Lower lobe of right lung (tissue), 2 donors: ENCODE results near the gene FAM163A. TPM values are rescaled to one million over a fixed set of nuclear protein-coding genes. Genes with fewer than 3 reads are reported as not detected.

ENCODE experiments used
- ATAC-seq, 2 donors: fragments of 200-7000 bp; cut with Tn5 transposase; one replicate each; pipeline ENCODE4 v1.9.1; 2020 to 2022; ENCODE audit warnings: mild to moderate bottlenecking in 2 of 2, moderate library complexity in 2 of 2
- DNase-seq: peaks from one replicate; pipeline ENCODE4 v3.0.0-alpha.2; 2020
- H3K27ac ChIP-seq: fragments of 200-600 bp; one replicate; pipeline ENCODE4 v1.8.0; 2022
- H3K27me3 ChIP-seq: fragments of 200-600 bp; one replicate; pipeline ENCODE4 v1.8.0; 2022; ENCODE audit warnings: low read depth
- H3K36me3 ChIP-seq: fragments of 200-600 bp; one replicate; pipeline ENCODE4 v1.8.0; 2022; ENCODE audit warnings: mild to moderate bottlenecking
- H3K4me1 ChIP-seq: fragments of 200-600 bp; one replicate; pipeline ENCODE4 v1.8.0; 2022
- H3K4me3 ChIP-seq: fragments of 200-600 bp; one replicate; pipeline ENCODE4 v1.8.0; 2022; ENCODE audit warnings: mild to moderate bottlenecking
- H3K9me3 ChIP-seq: fragments of 200-600 bp; one replicate; pipeline ENCODE4 v1.8.0; 2022
- CTCF ChIP-seq: fragments of 200-600 bp; IDR thresholded peaks from one replicate; pipeline ENCODE4 v1.8.0; 2022; ENCODE audit warnings: antibody characterized with exemption, mild to moderate bottlenecking
- intact Hi-C: fragments of 100-400 bp; cut with DNase I; formaldehyde crosslinking; loops from one replicate; pipeline ENCODE4 v1.11.0; 2022
- total RNA-seq: library from RNA; stranded (reverse); fragmentation: NEBNext Ultra II Directional; extraction: Animal tissue kit (Norgen Biotek cat#: 25700); gene quantifications from one replicate; pipeline ENCODE4 v1.2.1, GENCODE V29; 2021
- donor health status: DM: no; HTN: yes; CAD: no; lungs with severe emphysema.

FAM163A gene
- total RNA-seq, 1 donor from 2014 or later: not detected

GRCh38 chr1:179781962-179782361 lies 38.9 kb downstream of the FAM163A start:
- no peak overlapping the region for H3K4me3 ChIP-seq
- intact Hi-C loops: no loop called here

GRCh38 chr1:179785031-179785431 lies 41.9 kb downstream of the FAM163A start:
- no peak overlapping the region for H3K27ac ChIP-seq
- no peaks in the 10 kb centered on the region for H3K4me1 ChIP-seq
- no peak for TF ChIP-seq CTCF
- intact Hi-C loops: no loop called here
- no peak overlapping the region for H3K4me3 ChIP-seq
- no peak for ATAC-seq
- DNase-seq: no peak
- no peaks in the 10 kb centered on the region for H3K9me3 ChIP-seq
- no peaks in the 10 kb centered on the region for H3K27me3 ChIP-seq
- no peaks in the 10 kb centered on the region for H3K36me3 ChIP-seq

More at GRCh38 chr1:179781962-179782361, 38.9 kb downstream of the FAM163A start:
- ATAC-seq (peak in 1 of 2 donors; percentile 60), DNase-seq (no peak)
- Histone ChIP-seq H3K36me3 (no peaks in the 10 kb centered on the region), H3K4me1 (no peaks in the 10 kb centered on the region), H3K27me3 (no peaks in the 10 kb centered on the region), H3K27ac (no peak overlapping the region), H3K9me3 (no peaks in the 10 kb centered on the region)
- TF ChIP-seq CTCF: no peak

- Histone ChIP-seq H3K27ac (no peak overlapping the region), H3K9me3 (no peaks in the 10 kb centered on the region), H3K36me3 (no peaks in the 10 kb centered on the region), H3K4me1 (no peaks in the 10 kb centered on the region), H3K27me3 (no peaks in the 10 kb centered on the region), H3K4me3 (no peak overlapping the region)
- intact Hi-C loops: no loop called here
- no peak for ATAC-seq
- no peak for TF ChIP-seq CTCF
- DNase-seq: no peak
Measured at GRCh38 chr1:179785728-179786127, 42.6 kb downstream of the FAM163A start.

GRCh38 chr1:179786815-179787685 lies 44.0 kb downstream of the FAM163A start:
- Histone ChIP-seq H3K27ac (no peak overlapping the region), H3K9me3 (no peaks in the 10 kb centered on the region), H3K27me3 (no peaks in the 10 kb centered on the region), H3K36me3 (no peaks in the 10 kb centered on the region), H3K4me3 (no peak overlapping the region), H3K4me1 (no peaks in the 10 kb centered on the region)
- intact Hi-C loops: no loop called here
- no peak for ATAC-seq
- no peak for DNase-seq
- no peak for TF ChIP-seq CTCF

- no peak for TF ChIP-seq CTCF
- intact Hi-C loops: no loop called here
- Histone ChIP-seq H3K4me3 (no peak overlapping the region), H3K9me3 (no peaks in the 10 kb centered on the region), H3K36me3 (no peaks in the 10 kb centered on the region), H3K27me3 (no peaks in the 10 kb centered on the region), H3K4me1 (no peaks in the 10 kb centered on the region), H3K27ac (no peak overlapping the region)
- ATAC-seq (no peak), DNase-seq (no peak)
Measured at GRCh38 chr1:179788259-179788658, 45.2 kb downstream of the FAM163A start.
